Peyer's patch (tissue), 4 donors: ENCODE results near the gene ZNF414.

Experiments
- POLR2A ChIP-seq, 2 donors: fragments of 450-650 bp; IDR thresholded peaks; one replicate each; pipeline ENCODE4 v1.5.1; 2017; ENCODE audit warnings: antibody characterized with exemption in 2 of 2, mild to moderate bottlenecking in 2 of 2, moderate library complexity in 2 of 2
- TF ChIP-seq, protein P1 (sequence below), 6 experiments: fragments of 450-650 bp in 4 of 6; fragments of 200-600 bp in 2 of 6; sonication (generic) in 1 of 6; IDR thresholded peaks; one replicate each; pipeline ENCODE4 v1.5.1; 2017 to 2019; ENCODE audit warnings: antibody characterized with exemption in 6 of 6, mild to moderate bottlenecking in 3 of 6, moderate library complexity in 1 of 6

DNA sequence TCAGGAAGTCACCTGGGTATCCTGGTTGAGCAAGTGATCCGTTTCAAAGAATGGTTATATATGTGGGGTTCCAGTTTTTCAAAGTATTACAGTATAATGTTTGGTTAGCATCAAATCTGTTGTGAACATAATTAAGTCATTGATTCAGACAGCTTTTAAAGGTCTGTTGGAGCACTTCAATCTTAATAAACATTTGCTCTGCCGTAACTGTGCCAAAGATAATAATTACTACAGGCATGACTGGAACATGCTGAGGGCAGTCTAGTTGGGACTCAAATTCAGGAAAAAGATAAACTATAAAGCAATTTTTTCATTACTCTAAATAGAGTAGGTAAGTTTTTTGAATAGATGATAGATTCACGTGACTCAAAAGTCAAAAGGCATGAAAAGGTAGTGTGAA lies 45.8 kb downstream of the ZNF414 start:
- TF ChIP-seq, protein P1, sequence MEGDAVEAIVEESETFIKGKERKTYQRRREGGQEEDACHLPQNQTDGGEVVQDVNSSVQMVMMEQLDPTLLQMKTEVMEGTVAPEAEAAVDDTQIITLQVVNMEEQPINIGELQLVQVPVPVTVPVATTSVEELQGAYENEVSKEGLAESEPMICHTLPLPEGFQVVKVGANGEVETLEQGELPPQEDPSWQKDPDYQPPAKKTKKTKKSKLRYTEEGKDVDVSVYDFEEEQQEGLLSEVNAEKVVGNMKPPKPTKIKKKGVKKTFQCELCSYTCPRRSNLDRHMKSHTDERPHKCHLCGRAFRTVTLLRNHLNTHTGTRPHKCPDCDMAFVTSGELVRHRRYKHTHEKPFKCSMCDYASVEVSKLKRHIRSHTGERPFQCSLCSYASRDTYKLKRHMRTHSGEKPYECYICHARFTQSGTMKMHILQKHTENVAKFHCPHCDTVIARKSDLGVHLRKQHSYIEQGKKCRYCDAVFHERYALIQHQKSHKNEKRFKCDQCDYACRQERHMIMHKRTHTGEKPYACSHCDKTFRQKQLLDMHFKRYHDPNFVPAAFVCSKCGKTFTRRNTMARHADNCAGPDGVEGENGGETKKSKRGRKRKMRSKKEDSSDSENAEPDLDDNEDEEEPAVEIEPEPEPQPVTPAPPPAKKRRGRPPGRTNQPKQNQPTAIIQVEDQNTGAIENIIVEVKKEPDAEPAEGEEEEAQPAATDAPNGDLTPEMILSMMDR (IDR thresholded peaks at IDR 0.05) = no peak
- TF ChIP-seq POLR2A (IDR thresholded peaks at IDR 0.05) = no peak
